Testis (tissue), 3 donors: ENCODE measurements around the gene FRMD4B. TPM values are rescaled to one million over a fixed set of nuclear protein-coding genes. Genes with fewer than 3 reads are reported as not detected.

Experiments
- DNase-seq: peaks from one replicate; pipeline ENCODE4 v3.0.0-alpha.2; 2019
- H3K27ac ChIP-seq, 2 donors: fragments of 200-600 bp; sonication (generic); one replicate each; pipeline ENCODE4 v1.5.1; 2019
- H3K27me3 ChIP-seq: fragments of 200-600 bp; sonication (generic); one replicate; pipeline ENCODE4 v1.5.1; 2019
- H3K36me3 ChIP-seq: fragments of 200-600 bp; sonication (generic); one replicate; pipeline ENCODE4 v1.5.1; 2017; ENCODE audit warnings: low read depth; ENCODE audit errors: missing control alignments
- H3K4me1 ChIP-seq: fragments of 200-600 bp; sonication (generic); one replicate; pipeline ENCODE4 v1.5.1; 2019
- H3K4me3 ChIP-seq, 2 donors: fragments of 200-600 bp; sonication (generic); one replicate each; pipeline ENCODE4 v1.5.1; 2017 to 2019
- H3K9me3 ChIP-seq: fragments of 200-600 bp; sonication (generic); one replicate; pipeline ENCODE4 v1.5.1; 2017
- CTCF ChIP-seq, 3 experiments: fragments of 450-650 bp in 2 of 3; fragments of 200-600 bp in 1 of 3; sonication (generic) in 1 of 3; IDR thresholded peaks; one replicate each; pipeline ENCODE4 v1.5.1; 2016 to 2019; ENCODE audit warnings: antibody characterized with exemption in 3 of 3, mild to moderate bottlenecking in 2 of 3, moderate library complexity in 1 of 3
- POLR2A ChIP-seq: fragments of 450-650 bp; IDR thresholded peaks from one replicate; pipeline ENCODE4 v1.6.1; 2017; ENCODE audit warnings: antibody characterized with exemption, mild to moderate bottlenecking, moderate library complexity
- WGBS, 2 donors: methylation state at CpG; one replicate each; pipeline ENCODE4 v1.1.5; 2018; 5-methylcytosine and 5-hydroxymethylcytosine counted together
- intact Hi-C: fragments of 100-400 bp; cut with DNase I; formaldehyde crosslinking; loops from one replicate; pipeline ENCODE4 v1.15.1; 2023; ENCODE audit warnings: low total_unique reads
- polyA plus RNA-seq: library from polyadenylated mRNA; stranded (reverse); fragments of 350-450 nt; fragmentation: Illumina TruSeq; extraction: RNeasy Lipid Tissue Mini Kit (QIAGEN cat#74804); gene quantifications from one replicate; pipeline ENCODE4 v1.2.3, GENCODE V29; 2014; ENCODE audit warnings: low read depth, low replicate concordance; ENCODE audit not compliant: insufficient read depth
- total RNA-seq, 2 donors: library from RNA; depleted of rRNA; stranded (reverse); fragments of >200 nt; gene quantifications; one replicate each; pipeline ENCODE4 v1.2.3, GENCODE V29; 2016

Gene FRMD4B
- total and polyA plus RNA-seq, 3 donors from 2014 or later, result 10.2 to 17.8 (median 13.7) TPM

- Histone ChIP-seq H3K4me3 (no peak overlapping the region), H3K4me1 (peaks cover 2% of the 10 kb centered on the region), H3K27ac (no peak overlapping the region), H3K36me3 (no peaks in the 10 kb centered on the region), H3K9me3 (no peaks in the 10 kb centered on the region), H3K27me3 (no peaks in the 10 kb centered on the region)
- DNase-seq, result no peak
- WGBS, 2 donors, result 91 to 94% methylated on average over 3 of the region's 3 CpGs
- TF ChIP-seq POLR2A, result no peak
- TF ChIP-seq CTCF (IDR thresholded peaks at IDR 0.05), result no peak
- intact Hi-C loops, result no loop called here
Measured at GRCh38 chr3:69367586-69367985, 18.3 kb downstream of the FRMD4B start.

- intact Hi-C loops, result no loop called here
- Histone ChIP-seq H3K27me3 (no peaks in the 10 kb centered on the region), H3K4me3 (no peak overlapping the region), H3K9me3 (no peaks in the 10 kb centered on the region), H3K36me3 (no peaks in the 10 kb centered on the region), H3K27ac (no peak overlapping the region), H3K4me1 (no peaks in the 10 kb centered on the region)
- no peak for DNase-seq
- 96 to 97% methylated on average over 5 of the region's 5 CpGs for WGBS, 2 donors
- TF ChIP-seq CTCF (IDR thresholded peaks at IDR 0.05) (no peak), POLR2A (no peak)
Measured at GRCh38 chr3:69364354-69364753, 21.5 kb downstream of the FRMD4B start.

- no peaks in the 10 kb centered on the region for H3K36me3 ChIP-seq
- no peak for DNase-seq
- no peaks in the 10 kb centered on the region for H3K27me3 ChIP-seq
- H3K4me3 ChIP-seq, result no peak overlapping the region
- no peak for TF ChIP-seq POLR2A
- TF ChIP-seq CTCF (IDR thresholded peaks at IDR 0.05), result no peak
- intact Hi-C loops, result no loop called here
- H3K27ac ChIP-seq, result no peak overlapping the region
- H3K9me3 ChIP-seq, result no peaks in the 10 kb centered on the region
- no peaks in the 10 kb centered on the region for H3K4me1 ChIP-seq
- WGBS, 2 donors, result 86 to 88% methylated on average over 2 of the region's 2 CpGs
Measured at GRCh38 chr3:69360690-69361089, 25.2 kb downstream of the FRMD4B start.

GRCh38 chr3:69359916-69360315 is 26.0 kb downstream of the FRMD4B start:
- no peaks in the 10 kb centered on the region for H3K9me3 ChIP-seq
- H3K27ac ChIP-seq, result peak overlapping the region in 1 of 2 donors; percentile 29
- no peaks in the 10 kb centered on the region for H3K27me3 ChIP-seq
- TF ChIP-seq POLR2A (no peak), CTCF (IDR thresholded peaks at IDR 0.05) (no peak)
- H3K4me1 ChIP-seq, result no peaks in the 10 kb centered on the region
- H3K4me3 ChIP-seq, result no peak overlapping the region
- no peaks in the 10 kb centered on the region for H3K36me3 ChIP-seq
- DNase-seq, result no peak
- intact Hi-C loops, result no loop called here

- TF ChIP-seq CTCF (IDR thresholded peaks at IDR 0.05) (no peak), POLR2A (no peak)
- intact Hi-C loops, result no loop called here
- no peak overlapping the region for H3K4me3 ChIP-seq
- H3K27me3 ChIP-seq, result no peaks in the 10 kb centered on the region
- 53 to 54% methylated on average over 6 of the region's 6 CpGs for WGBS, 2 donors
- no peak for DNase-seq
- H3K9me3 ChIP-seq, result no peaks in the 10 kb centered on the region
- no peaks in the 10 kb centered on the region for H3K36me3 ChIP-seq
- H3K4me1 ChIP-seq, result no peaks in the 10 kb centered on the region
- no peak overlapping the region for H3K27ac ChIP-seq
Measured at GRCh38 chr3:69359339-69359893, 26.5 kb downstream of the FRMD4B start.
